Measurements from ENCODE around the gene NCF4. TPM values are rescaled to one million over a fixed set of nuclear protein-coding genes. Genes with fewer than 3 reads are reported as not detected.

The NCF4 gene
- total and polyA plus RNA-seq, 2 donors (not counting 1 experiment from before 2014, with no cell fraction given) = 118 to 175 TPM

- Histone ChIP-seq H3K4me3 (ENCODE audit: control extremely low read depth in 1 of 5, extremely low read depth in 1 of 5, insufficient read depth in 1 of 5, low read depth in 2 of 5, low read length in 4 of 5) (no peak overlapping the region), H2AFZ (ENCODE audit: insufficient read depth, low read depth, low read length, poor library complexity, severe bottlenecking) (no peak overlapping the region), H3K4me1 (ENCODE audit: control insufficient read depth in 2 of 2, insufficient read depth in 2 of 2, low read length in 2 of 2) (peaks cover 23 to 25% of the 10 kb centered on the region in 2 donors), H3K36me3 (replicated peaks in 1 of 2; ENCODE audit: control extremely low read depth in 1 of 2, control insufficient read depth in 1 of 2, extremely low read depth in 1 of 2, insufficient read depth in 2 of 2, low read length in 1 of 2) (no peaks in the 10 kb centered on the region), H3K27ac (ENCODE audit: low read length in 2 of 2) (no peak overlapping the region), H3K9ac (ENCODE audit: low read length) (no peak overlapping the region), H3K27me3 (replicated peaks in 1 of 4; ENCODE audit: control extremely low read depth in 1 of 4, control insufficient read depth in 3 of 4, insufficient read depth in 4 of 4, low read length in 3 of 4) (peaks cover 0 to 10% (median 5%) of the 10 kb centered on the region in 4 experiments), H3K4me2 (replicated peaks; ENCODE audit: low read depth, low read length, poor library complexity, severe bottlenecking) (no peak overlapping the region), H4K20me1 (ENCODE audit: control insufficient read depth, insufficient read depth, low read length, poor library complexity, severe bottlenecking) (no peaks in the 10 kb centered on the region), H3K79me2 (ENCODE audit: control insufficient read depth, insufficient read depth, low read length) (no peaks in the 10 kb centered on the region), H3K9me3 (ENCODE audit: control extremely low read depth in 1 of 3, control insufficient read depth in 2 of 3, insufficient read depth in 1 of 3, low read length in 2 of 3) (peaks cover 2 to 36% (median 19%) of the 10 kb centered on the region in 3 donors)
- H3K27me3 Mint-ChIP-seq = peaks cover 16% of the 10 kb centered on the region
- H3K4me1 Mint-ChIP-seq = peaks cover 27% of the 10 kb centered on the region
- peaks cover 14% of the 10 kb centered on the region for H3K9me3 Mint-ChIP-seq (ENCODE audit: insufficient read depth)
- WGBS (ENCODE audit: insufficient coverage) = 85% methylated on average over 4 of the region's 5 CpGs
- ChIA-PET CTCF (no interaction called here), POLR2A (no interaction called here)
- no peak overlapping the region for H3K27ac Mint-ChIP-seq
- ATAC-seq (ENCODE audit: low read depth) = no peak
- intact Hi-C loops (cut with micrococcal nuclease) = no loop called here
- TF ChIP-seq EZH2 (IDR thresholded peaks at IDR 0.05; ENCODE audit: borderline replicate concordance, insufficient read depth, low read depth, low read length, poor library complexity, severe bottlenecking) = no peak
- TF ChIP-seq CTCF (IDR thresholded peaks at IDR 0.05) = no peak
- no peak for DNase-seq
- H3K4me3 Mint-ChIP-seq = no peak overlapping the region
Observed at GRCh38 chr22:36835903-36836302, 24.9 kb upstream of the NCF4 start.

- Histone ChIP-seq H3K9ac (ENCODE audit: low read length) (no peak overlapping the region), H3K4me2 (replicated peaks; ENCODE audit: low read depth, low read length, poor library complexity, severe bottlenecking) (no peak overlapping the region), H3K4me3 (ENCODE audit: control extremely low read depth in 1 of 5, extremely low read depth in 1 of 5, insufficient read depth in 1 of 5, low read depth in 2 of 5, low read length in 4 of 5) (no peak overlapping the region), H3K9me3 (ENCODE audit: control extremely low read depth in 1 of 3, control insufficient read depth in 2 of 3, insufficient read depth in 1 of 3, low read length in 2 of 3) (peaks cover 2 to 26% (median 13%) of the 10 kb centered on the region in 3 donors), H4K20me1 (ENCODE audit: control insufficient read depth, insufficient read depth, low read length, poor library complexity, severe bottlenecking) (no peaks in the 10 kb centered on the region), H3K27me3 (replicated peaks in 1 of 4; ENCODE audit: control extremely low read depth in 1 of 4, control insufficient read depth in 3 of 4, insufficient read depth in 4 of 4, low read length in 3 of 4) (peaks cover 0 to 6% (median 2%) of the 10 kb centered on the region in 4 experiments), H3K4me1 (ENCODE audit: control insufficient read depth in 2 of 2, insufficient read depth in 2 of 2, low read length in 2 of 2) (peaks cover 13% of the 10 kb centered on the region in 2 donors), H3K36me3 (replicated peaks in 1 of 2; ENCODE audit: control extremely low read depth in 1 of 2, control insufficient read depth in 1 of 2, extremely low read depth in 1 of 2, insufficient read depth in 2 of 2, low read length in 1 of 2) (no peaks in the 10 kb centered on the region), H3K79me2 (ENCODE audit: control insufficient read depth, insufficient read depth, low read length) (no peaks in the 10 kb centered on the region), H3K27ac (ENCODE audit: low read length in 2 of 2) (no peak overlapping the region), H2AFZ (ENCODE audit: insufficient read depth, low read depth, low read length, poor library complexity, severe bottlenecking) (no peak overlapping the region)
- H3K4me3 Mint-ChIP-seq = no peak overlapping the region
- ChIA-PET POLR2A (no interaction called here), CTCF (no interaction called here)
- no peak for ATAC-seq (ENCODE audit: low read depth)
- peaks cover 13% of the 10 kb centered on the region for H3K4me1 Mint-ChIP-seq
- H3K9me3 Mint-ChIP-seq (ENCODE audit: insufficient read depth) = peaks cover 8% of the 10 kb centered on the region
- intact Hi-C loops (cut with micrococcal nuclease) = no loop called here
- TF ChIP-seq EZH2 (IDR thresholded peaks at IDR 0.05; ENCODE audit: borderline replicate concordance, insufficient read depth, low read depth, low read length, poor library complexity, severe bottlenecking) = no peak
- no peak for TF ChIP-seq CTCF (IDR thresholded peaks at IDR 0.05)
- peaks cover 30% of the 10 kb centered on the region for H3K27me3 Mint-ChIP-seq
- WGBS (ENCODE audit: insufficient coverage) = 93% methylated on average over 10 of the region's 10 CpGs
- H3K27ac Mint-ChIP-seq = no peak overlapping the region
- DNase-seq = no peak
Observed at GRCh38 chr22:36838119-36839030, 22.4 kb upstream of the NCF4 start.

Data from B cell (primary cell).